ENCODE data around the gene ARHGAP23. TPM values are rescaled to one million over a fixed set of nuclear protein-coding genes. Genes with fewer than 3 reads are reported as not detected.
A peak's percentile ranks its signal among the peaks of the same experiment; 100 is the strongest.
"Not testable (repeated sequence)": the region's sequence is repeated elsewhere in the genome, so short reads cannot be mapped to it uniquely, and the experiment has no call there.

Gene ARHGAP23
- total RNA-seq, 1 experiment from 2014 or later = 4.6 TPM

GRCh38 chr17:38420518-38420917, 7.7 kb upstream of the ARHGAP23 start:
- no peak for DNase-seq (ENCODE audit: low read depth)

- peak; percentile 19 for DNase-seq (ENCODE audit: low read depth)
These were observed 7.0 kb upstream of the ARHGAP23 start for GRCh38 chr17:38421171-38421841.

- no peak for DNase-seq (ENCODE audit: low read depth)
These were observed 6.1 kb upstream of the ARHGAP23 start for GRCh38 chr17:38421871-38422827.

- no peak for DNase-seq (ENCODE audit: low read depth)
These were observed 3.8 kb upstream of the ARHGAP23 start for GRCh38 chr17:38424297-38424972.

GRCh38 chr17:38425031-38425430, 3.2 kb upstream of the ARHGAP23 start:
- no peak for DNase-seq (ENCODE audit: low read depth)

GRCh38 chr17:38425744-38426143, 2.5 kb upstream of the ARHGAP23 start:
- DNase-seq (ENCODE audit: low read depth) = no peak

GRCh38 chr17:38426441-38426840, 1.8 kb upstream of the ARHGAP23 start:
- no peak for DNase-seq (ENCODE audit: low read depth)

GRCh38 chr17:38427160-38427949, 909 bp upstream of the ARHGAP23 start:
- no peak for DNase-seq (ENCODE audit: low read depth)

- DNase-seq (ENCODE audit: low read depth) = peak; percentile 66
These were observed 543 bp downstream of the ARHGAP23 start for GRCh38 chr17:38428643-38429371.

- DNase-seq (ENCODE audit: low read depth) = no peak
These were observed 1.3 kb downstream of the ARHGAP23 start for GRCh38 chr17:38429476-38430100.

- DNase-seq (ENCODE audit: low read depth) = no peak
These were observed 2.1 kb downstream of the ARHGAP23 start for GRCh38 chr17:38430316-38430715.

- DNase-seq (ENCODE audit: low read depth) = no peak
These were observed 2.6 kb downstream of the ARHGAP23 start for GRCh38 chr17:38430822-38431221.

- no peak for DNase-seq (ENCODE audit: low read depth)
These were observed 3.3 kb downstream of the ARHGAP23 start for GRCh38 chr17:38431346-38432145.

GRCh38 chr17:38434178-38434665, 6.0 kb downstream of the ARHGAP23 start:
- DNase-seq (ENCODE audit: low read depth) = peak; percentile 43

GRCh38 chr17:38435795-38436194, 7.5 kb downstream of the ARHGAP23 start:
- DNase-seq (ENCODE audit: low read depth) = no peak

GRCh38 chr17:38436386-38436785, 8.1 kb downstream of the ARHGAP23 start:
- no peak for DNase-seq (ENCODE audit: low read depth)

- DNase-seq (ENCODE audit: low read depth) = not testable (repeated sequence)
These were observed 9.0 kb downstream of the ARHGAP23 start for GRCh38 chr17:38437313-38437712.

- no peak for DNase-seq (ENCODE audit: low read depth)
These were observed 11.2 kb downstream of the ARHGAP23 start for GRCh38 chr17:38439436-38439835.
